ENCODE data around the gene TEAD4. TPM values are rescaled to one million over a fixed set of nuclear protein-coding genes. Genes with fewer than 3 reads are reported as not detected.

Gene TEAD4
- total and polyA plus RNA-seq, 3 donors from 2014 or later, result 9.7 to 16.1 (median 10.9) TPM

DNA sequence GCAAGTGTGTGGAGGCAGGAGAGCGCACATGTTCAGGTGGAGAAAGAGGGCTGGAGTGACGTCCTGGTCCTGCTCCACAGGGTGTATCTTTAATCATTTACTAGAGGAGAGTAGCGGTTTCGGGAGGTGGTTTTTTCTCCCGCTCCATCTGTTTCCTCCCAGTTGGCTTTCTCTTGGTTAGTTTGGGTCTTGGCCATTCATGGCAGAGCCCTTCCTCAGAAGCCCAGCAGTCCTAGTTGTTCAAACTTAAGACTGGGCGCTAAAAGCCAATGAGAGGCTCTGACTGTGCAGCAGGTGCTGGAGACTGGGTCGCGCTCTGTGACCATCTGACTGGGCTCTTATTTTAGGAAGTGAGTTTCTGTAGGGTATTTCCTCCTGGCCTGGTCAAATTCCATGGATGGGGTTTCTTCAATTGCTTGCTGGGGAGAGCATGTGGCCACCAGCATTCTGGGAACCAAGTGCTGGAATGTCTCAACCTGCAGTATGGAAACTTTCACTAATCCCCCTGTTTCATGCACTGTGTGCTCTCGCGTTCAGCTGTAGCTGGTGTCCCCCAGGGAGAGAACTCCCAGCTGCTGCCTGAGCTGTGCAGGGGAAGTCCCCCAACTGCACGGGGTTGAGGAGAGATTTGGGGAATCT is 90.5 kb downstream of the TEAD4 start:
- WGBS, 2 donors, result 74 to 78% methylated on average over 9 to 11 of the region's 11 CpGs
- intact Hi-C loops (cut with DNase I; ENCODE audit: low total_unique reads), result no loop called here

DNA sequence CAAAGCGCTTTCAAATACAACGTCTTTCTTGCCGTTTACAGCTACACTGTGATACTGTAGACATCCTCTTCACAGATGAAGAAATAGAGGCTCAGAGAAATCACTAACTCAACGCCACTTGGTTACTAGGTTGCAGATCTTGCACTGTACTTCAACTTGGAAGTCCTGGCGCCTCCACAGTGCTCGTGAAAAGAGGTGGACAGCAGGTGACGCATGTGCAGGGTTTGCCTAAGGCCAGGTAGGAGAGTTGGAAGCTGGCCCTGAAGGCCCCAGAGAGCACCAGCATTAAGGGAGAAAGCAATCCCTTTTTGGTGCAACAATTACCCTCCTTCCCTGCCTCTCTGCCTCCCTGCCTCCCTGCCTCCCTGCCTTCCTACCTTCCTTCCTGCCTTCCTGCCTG is 95.2 kb downstream of the TEAD4 start:
- Histone ChIP-seq H3K36me3 (ENCODE audit: low read depth, missing control alignments) (no peaks in the 10 kb centered on the region), H3K4me3 (no peak overlapping the region), H3K27ac (no peak overlapping the region), H3K27me3 (no peaks in the 10 kb centered on the region), H3K9me3 (no peaks in the 10 kb centered on the region), H3K4me1 (peaks cover 6% of the 10 kb centered on the region)
- 84 to 91% methylated on average over 7 of the region's 7 CpGs for WGBS, 2 donors
- no peak for DNase-seq
- intact Hi-C loops (cut with DNase I; ENCODE audit: low total_unique reads), result no loop called here
- TF ChIP-seq, protein P1, sequence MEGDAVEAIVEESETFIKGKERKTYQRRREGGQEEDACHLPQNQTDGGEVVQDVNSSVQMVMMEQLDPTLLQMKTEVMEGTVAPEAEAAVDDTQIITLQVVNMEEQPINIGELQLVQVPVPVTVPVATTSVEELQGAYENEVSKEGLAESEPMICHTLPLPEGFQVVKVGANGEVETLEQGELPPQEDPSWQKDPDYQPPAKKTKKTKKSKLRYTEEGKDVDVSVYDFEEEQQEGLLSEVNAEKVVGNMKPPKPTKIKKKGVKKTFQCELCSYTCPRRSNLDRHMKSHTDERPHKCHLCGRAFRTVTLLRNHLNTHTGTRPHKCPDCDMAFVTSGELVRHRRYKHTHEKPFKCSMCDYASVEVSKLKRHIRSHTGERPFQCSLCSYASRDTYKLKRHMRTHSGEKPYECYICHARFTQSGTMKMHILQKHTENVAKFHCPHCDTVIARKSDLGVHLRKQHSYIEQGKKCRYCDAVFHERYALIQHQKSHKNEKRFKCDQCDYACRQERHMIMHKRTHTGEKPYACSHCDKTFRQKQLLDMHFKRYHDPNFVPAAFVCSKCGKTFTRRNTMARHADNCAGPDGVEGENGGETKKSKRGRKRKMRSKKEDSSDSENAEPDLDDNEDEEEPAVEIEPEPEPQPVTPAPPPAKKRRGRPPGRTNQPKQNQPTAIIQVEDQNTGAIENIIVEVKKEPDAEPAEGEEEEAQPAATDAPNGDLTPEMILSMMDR (IDR thresholded peaks at IDR 0.05), result no peak
- TF ChIP-seq POLR2A (IDR thresholded peaks at IDR 0.05), result no peak

More for the DNA sequence above, 90.5 kb downstream of the TEAD4 start:
- H3K27me3 ChIP-seq, result no peaks in the 10 kb centered on the region
- H3K9me3 ChIP-seq, result no peaks in the 10 kb centered on the region
- TF ChIP-seq, protein P1 (IDR thresholded peaks at IDR 0.05), result no peak
- TF ChIP-seq POLR2A (IDR thresholded peaks at IDR 0.05), result no peak
- DNase-seq, result no peak
- no peak overlapping the region for H3K27ac ChIP-seq
- H3K36me3 ChIP-seq (ENCODE audit: low read depth, missing control alignments), result no peaks in the 10 kb centered on the region
- peaks cover 3% of the 10 kb centered on the region for H3K4me1 ChIP-seq
- H3K4me3 ChIP-seq, result no peak overlapping the region

DNA sequence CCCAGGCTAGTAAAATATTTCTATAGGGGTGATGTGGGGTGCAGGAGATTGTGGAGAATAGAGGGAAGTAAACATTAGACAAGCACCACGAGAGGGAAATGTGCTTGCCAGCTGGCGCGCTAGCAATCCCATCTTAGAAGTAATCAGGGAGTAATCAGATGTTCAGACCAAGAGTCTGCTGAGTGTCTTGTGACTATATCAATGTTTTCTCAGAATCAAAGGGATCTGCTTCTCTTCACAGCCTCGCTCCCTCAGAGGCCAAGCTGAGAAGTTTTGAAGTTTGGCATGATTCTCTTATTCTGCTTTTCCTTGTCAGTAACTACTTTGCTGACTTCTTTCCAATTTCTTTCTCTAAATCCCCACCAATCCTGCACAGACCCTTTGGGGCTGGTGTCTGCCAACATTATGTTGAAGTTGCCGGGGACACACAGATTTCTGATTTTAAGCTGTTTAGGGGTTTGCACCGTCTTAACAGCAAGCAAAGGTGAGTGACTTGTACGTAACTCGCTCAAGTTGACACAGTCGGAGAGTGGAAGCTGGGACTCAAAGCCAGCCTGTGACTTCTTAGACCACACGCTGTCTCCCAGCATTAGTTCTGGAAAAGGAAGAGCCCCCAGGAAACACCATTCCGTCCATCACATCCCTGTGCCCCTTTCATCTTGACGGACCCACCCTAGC is 96.0 kb downstream of the TEAD4 start:
- no peak overlapping the region for H3K4me3 ChIP-seq
- intact Hi-C loops (cut with DNase I; ENCODE audit: low total_unique reads), result no loop called here
- no peaks in the 10 kb centered on the region for H3K27me3 ChIP-seq
- no peaks in the 10 kb centered on the region for H3K36me3 ChIP-seq (ENCODE audit: low read depth, missing control alignments)
- peak; percentile 47 for DNase-seq
- TF ChIP-seq POLR2A (IDR thresholded peaks at IDR 0.05), result no peak
- TF ChIP-seq, protein P1 (IDR thresholded peaks at IDR 0.05), result no peak
- no peak overlapping the region for H3K27ac ChIP-seq
- WGBS, 2 donors, result 51 to 63% methylated on average over 12 of the region's 12 CpGs
- H3K9me3 ChIP-seq, result no peaks in the 10 kb centered on the region
- H3K4me1 ChIP-seq, result peaks cover 3% of the 10 kb centered on the region

DNA sequence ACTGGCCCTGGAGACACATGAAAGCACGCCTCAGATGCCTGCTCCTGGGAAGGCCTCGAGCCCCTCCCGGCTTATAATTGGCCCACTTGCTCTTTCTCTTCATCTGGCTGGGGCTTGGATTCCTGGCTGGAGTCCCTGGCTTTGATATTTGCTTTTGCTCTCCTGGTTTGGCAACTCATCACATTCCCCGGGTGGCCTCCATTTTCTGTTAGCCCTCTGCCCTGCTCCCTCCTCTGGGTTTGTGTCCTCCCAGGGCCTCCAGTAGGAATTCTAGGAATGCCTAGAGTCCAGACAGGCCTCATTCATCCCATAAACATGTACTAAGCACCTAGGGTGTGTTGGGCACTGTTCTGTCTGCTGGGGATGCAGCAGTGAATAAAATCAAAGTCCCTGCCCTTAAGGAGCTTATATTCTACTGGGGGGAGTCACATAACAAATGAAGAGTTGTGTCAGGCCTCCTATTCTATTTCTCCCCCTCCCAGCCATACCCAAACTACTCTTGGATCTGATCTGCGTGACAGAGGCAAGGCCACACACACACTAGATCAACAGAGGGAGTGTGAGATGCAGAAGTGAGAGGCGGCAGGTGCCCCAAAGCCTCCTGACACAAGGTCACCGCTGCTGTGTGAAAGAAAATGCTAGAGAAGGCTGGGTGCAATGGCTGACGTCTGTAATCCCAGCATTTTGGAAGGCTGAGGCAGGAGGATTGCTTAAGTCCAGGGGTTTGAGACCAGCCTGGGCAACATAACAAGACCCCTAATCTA is 96.7 kb downstream of the TEAD4 start:
- Histone ChIP-seq H3K9me3 (no peaks in the 10 kb centered on the region), H3K27ac (no peak overlapping the region), H3K27me3 (no peaks in the 10 kb centered on the region), H3K36me3 (ENCODE audit: low read depth, missing control alignments) (no peaks in the 10 kb centered on the region), H3K4me1 (peaks cover 3% of the 10 kb centered on the region), H3K4me3 (no peak overlapping the region)
- intact Hi-C loops (cut with DNase I; ENCODE audit: low total_unique reads), result no loop called here
- no peak for TF ChIP-seq POLR2A (IDR thresholded peaks at IDR 0.05)
- DNase-seq, result no peak
- 77 to 84% methylated on average over 8 of the region's 8 CpGs for WGBS, 2 donors

DNA sequence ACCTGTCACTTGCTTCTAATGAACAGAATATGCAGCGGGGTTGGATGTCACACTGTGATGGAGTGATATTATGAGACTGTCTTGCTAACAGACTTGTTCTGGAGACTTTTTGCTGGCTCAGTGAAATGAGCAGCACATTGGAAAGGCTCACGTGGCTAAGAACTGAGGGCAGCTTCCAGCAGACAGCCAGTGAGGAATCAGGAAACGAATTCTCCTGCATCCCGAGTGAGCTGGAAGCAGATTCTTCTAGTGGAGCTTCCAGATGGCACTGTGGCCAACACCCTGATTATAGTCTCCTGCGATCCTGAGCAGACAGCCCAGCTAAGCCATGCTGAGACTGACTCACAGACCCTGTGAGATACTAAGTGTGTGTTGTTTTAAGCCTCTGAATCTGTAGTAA is 101.9 kb downstream of the TEAD4 start:
- TF ChIP-seq, protein P1 (IDR thresholded peaks at IDR 0.05), result no peak
- no peak for TF ChIP-seq POLR2A (IDR thresholded peaks at IDR 0.05)
- Histone ChIP-seq H3K4me3 (no peak overlapping the region), H3K27me3 (no peaks in the 10 kb centered on the region), H3K36me3 (ENCODE audit: low read depth, missing control alignments) (no peaks in the 10 kb centered on the region), H3K4me1 (no peaks in the 10 kb centered on the region), H3K27ac (no peak overlapping the region), H3K9me3 (no peaks in the 10 kb centered on the region)
- intact Hi-C loops (cut with DNase I; ENCODE audit: low total_unique reads), result no loop called here
- DNase-seq, result no peak
- WGBS, 2 donors, result 50 to 76% methylated on average over 5 of the region's 5 CpGs
